HUES64 (cell line): ENCODE data around the gene PTPRA.
"Not testable (repeated sequence)": the region's sequence is repeated elsewhere in the genome, so short reads cannot be mapped to it uniquely, and the experiment has no call there.

Experiments
- H3K27ac ChIP-seq: 2 replicates; pipeline ENCODE4 v1.7.0; 2013; ENCODE audit warnings: low read depth, low read length, inconsistent platforms
- H3K27me3 ChIP-seq: 2 replicates; pipeline ENCODE4 v1.6.1; 2013; ENCODE audit warnings: mild to moderate bottlenecking, low read length; ENCODE audit not compliant: insufficient read depth
- H3K36me3 ChIP-seq: 2 replicates; pipeline ENCODE4 v1.6.1; 2013; ENCODE audit warnings: mild to moderate bottlenecking, low read length; ENCODE audit not compliant: insufficient read depth
- H3K4me1 ChIP-seq: 2 replicates; pipeline ENCODE4 v1.6.1; 2013; ENCODE audit warnings: mild to moderate bottlenecking, low read length, moderate library complexity; ENCODE audit not compliant: insufficient read depth
- H3K4me3 ChIP-seq: 2 replicates; pipeline ENCODE4 v1.5.1; 2013; ENCODE audit warnings: mild to moderate bottlenecking, low read length, moderate library complexity
- H3K9ac ChIP-seq: 2 replicates; pipeline ENCODE4 v1.6.1; 2013; ENCODE audit warnings: mild to moderate bottlenecking, low read depth, low read length
- H3K9me3 ChIP-seq: 2 replicates; pipeline ENCODE4 v1.6.1; 2013; ENCODE audit warnings: low read depth, low read length; ENCODE audit not compliant: insufficient read depth
- WGBS: fragments of 150-250, 120-280 bp; methylation state at CpG from one replicate; pipeline ENCODE4 v1.1.7; 2013; ENCODE audit warnings: missing lambda C conversion rate; 5-methylcytosine and 5-hydroxymethylcytosine counted together

Gene PTPRA

GRCh38 chr20:3070725-3071124 is 197.4 kb downstream of the PTPRA start:
- Histone ChIP-seq H3K27me3 (peaks cover 35% of the 10 kb centered on the region), H3K27ac (no peak overlapping the region), H3K36me3 (no peaks in the 10 kb centered on the region), H3K9ac (no peak overlapping the region), H3K4me1 (no peaks in the 10 kb centered on the region), H3K9me3 (peaks cover 9% of the 10 kb centered on the region), H3K4me3 (no peak overlapping the region)
- WGBS: 94% methylated on average over 4 of the region's 4 CpGs

DNA sequence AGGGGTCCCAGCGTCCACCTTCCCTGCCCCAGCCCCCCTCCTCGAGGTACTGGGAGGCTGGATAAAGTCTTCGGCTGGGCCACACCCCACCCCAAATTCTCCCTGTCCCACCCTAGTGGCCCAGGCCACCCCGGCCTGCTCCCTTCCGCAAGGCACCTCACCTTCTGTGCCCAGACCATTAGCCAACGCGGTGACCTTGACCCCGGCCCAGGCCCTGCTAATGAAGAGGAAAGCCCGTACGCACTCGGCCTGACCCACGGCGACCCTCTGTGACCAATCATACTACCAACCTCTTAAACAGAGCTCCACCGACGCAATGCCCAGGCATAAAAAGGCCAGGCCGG is 198.0 kb downstream of the PTPRA start:
- peak overlapping the region; percentile 45; the same call in 1 of the 2 replicates for H3K4me3 ChIP-seq
- H3K36me3 ChIP-seq: no peaks in the 10 kb centered on the region
- 85% methylated on average over 16 of the region's 16 CpGs for WGBS
- peaks cover 9% of the 10 kb centered on the region for H3K9me3 ChIP-seq
- H3K9ac ChIP-seq: no peak overlapping the region
- H3K27me3 ChIP-seq: peaks cover 35% of the 10 kb centered on the region
- H3K4me1 ChIP-seq: no peaks in the 10 kb centered on the region
- H3K27ac ChIP-seq: no peak overlapping the region

GRCh38 chr20:3071610-3072529 is 198.6 kb downstream of the PTPRA start, which contains the start of gene OXT:
Gene OXT, plus strand, starts transcription at chr20:3071620. Its CDS starts 36 bp downstream, at chr20:3071656.
- H3K9ac ChIP-seq: no peak within 1 kb of the TSS
- H3K4me3 ChIP-seq: peak within 1 kb of the TSS; percentile 45
- WGBS: 17% methylated on average over 95 of the region's 95 CpGs

GRCh38 chr20:3072530-3073250 is 199.4 kb downstream of the PTPRA start:
- H3K36me3 ChIP-seq: no peaks in the 10 kb centered on the region
- H3K27me3 ChIP-seq: peaks cover 35% of the 10 kb centered on the region
- no peak overlapping the region for H3K9ac ChIP-seq
- 84% methylated on average over 22 of the region's 22 CpGs for WGBS
- no peaks in the 10 kb centered on the region for H3K4me1 ChIP-seq
- H3K27ac ChIP-seq: no peak overlapping the region
- peaks cover 9% of the 10 kb centered on the region for H3K9me3 ChIP-seq
- H3K4me3 ChIP-seq: peak overlapping the region; percentile 45

More at GRCh38 chr20:3071610-3072529, 198.6 kb downstream of the PTPRA start, which contains the start of gene OXT:
- Histone ChIP-seq H3K27me3 (peaks cover 35% of the 10 kb centered on the region), H3K27ac (no peak within 1 kb of the TSS), H3K36me3 (no peaks in the 10 kb centered on the region), H3K9me3 (peaks cover 9% of the 10 kb centered on the region), H3K4me1 (no peaks in the 10 kb centered on the region)

- not testable (repeated sequence) for H3K4me3 ChIP-seq, H3K9ac ChIP-seq, H3K36me3 ChIP-seq, H3K9me3 ChIP-seq, H3K27ac ChIP-seq, H3K4me1 ChIP-seq
- H3K27me3 ChIP-seq: peaks cover 36% of the 10 kb centered on the region
- WGBS: 90% methylated on average over 8 of the region's 8 CpGs
These were observed 200.0 kb downstream of the PTPRA start for GRCh38 chr20:3073251-3073643.

- WGBS: 89% methylated on average over 6 of the region's 6 CpGs
- Histone ChIP-seq H3K27me3 (peaks cover 43% of the 10 kb centered on the region), H3K9me3 (peaks cover 9% of the 10 kb centered on the region), H3K4me3 (no peak overlapping the region), H3K4me1 (no peaks in the 10 kb centered on the region), H3K9ac (no peak overlapping the region), H3K36me3 (no peaks in the 10 kb centered on the region), H3K27ac (no peak overlapping the region)
These were observed 201.5 kb downstream of the PTPRA start for GRCh38 chr20:3074812-3075211.

GRCh38 chr20:3075315-3075714 is 202.0 kb downstream of the PTPRA start:
- not testable (repeated sequence) for H3K9ac ChIP-seq, H3K4me1 ChIP-seq, H3K27ac ChIP-seq, H3K36me3 ChIP-seq, H3K9me3 ChIP-seq, H3K4me3 ChIP-seq
- peaks cover 48% of the 10 kb centered on the region for H3K27me3 ChIP-seq
- 98% methylated on average over 5 of the region's 6 CpGs for WGBS

DNA sequence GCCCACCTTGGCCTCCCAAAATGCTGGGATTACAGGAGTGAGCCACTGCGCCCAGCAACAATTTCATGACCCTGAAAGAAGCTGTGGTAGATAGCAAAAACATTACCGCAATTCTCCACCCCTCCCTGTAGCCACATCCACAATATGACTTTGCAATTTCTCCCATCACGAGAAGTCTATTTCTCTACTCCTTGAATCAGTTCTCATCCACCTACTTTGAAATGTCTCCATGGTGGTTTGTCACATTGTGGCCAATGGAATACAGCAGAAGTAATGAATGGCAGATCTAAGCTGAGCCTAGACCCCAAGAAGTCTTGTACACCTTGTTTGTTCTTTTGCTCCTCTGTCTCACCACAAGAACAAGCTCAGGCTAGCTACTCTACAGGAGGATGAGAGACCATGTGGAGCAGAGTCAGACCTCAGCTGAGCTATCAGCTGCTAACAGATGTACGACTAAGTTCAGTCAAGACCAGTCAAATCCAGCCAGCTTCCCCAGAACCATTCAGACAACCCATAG is 204.4 kb downstream of the PTPRA start:
- no peak overlapping the region for H3K27ac ChIP-seq
- 92% methylated on average over 4 of the region's 4 CpGs for WGBS

DNA sequence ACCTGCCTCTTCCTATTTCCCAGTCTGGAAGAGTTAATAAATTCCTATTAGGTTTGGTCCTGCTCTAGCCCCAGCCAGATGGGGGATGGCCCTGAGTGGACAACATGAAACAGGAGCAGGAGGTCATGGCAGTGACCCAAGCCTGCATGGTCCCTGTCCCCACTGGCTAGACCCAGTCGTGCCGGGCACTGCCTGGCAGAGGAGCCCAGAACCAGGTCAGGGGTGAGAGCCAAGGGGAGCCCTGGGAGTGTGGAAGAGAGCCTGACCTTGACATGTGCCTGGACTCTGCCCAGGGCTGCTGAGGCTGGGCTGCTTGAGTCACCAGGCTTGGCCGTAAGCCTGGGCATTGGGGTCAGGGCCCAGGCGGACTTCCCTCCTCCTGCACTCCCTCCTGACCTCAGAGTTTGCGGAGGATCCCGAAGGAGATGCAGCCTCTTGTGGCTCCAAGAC is 207.7 kb downstream of the PTPRA start:
- Histone ChIP-seq H3K36me3 (no peaks in the 10 kb centered on the region), H3K4me3 (no peak overlapping the region), H3K9me3 (no peaks in the 10 kb centered on the region), H3K27me3 (peaks cover 57% of the 10 kb centered on the region), H3K4me1 (peaks cover 4% of the 10 kb centered on the region; the same call in 1 of the 2 replicates), H3K9ac (no peak overlapping the region), H3K27ac (no peak overlapping the region)
- 89% methylated on average over 6 of the region's 6 CpGs for WGBS

More for the DNA sequence above, 204.4 kb downstream of the PTPRA start:
- no peak overlapping the region for H3K9ac ChIP-seq
- H3K4me3 ChIP-seq: no peak overlapping the region
- no peaks in the 10 kb centered on the region for H3K36me3 ChIP-seq
- H3K27me3 ChIP-seq: peaks cover 49% of the 10 kb centered on the region
- H3K4me1 ChIP-seq: no peaks in the 10 kb centered on the region
- peaks cover 9% of the 10 kb centered on the region for H3K9me3 ChIP-seq

- Histone ChIP-seq H3K36me3 (no peaks in the 10 kb centered on the region), H3K9me3 (no peaks in the 10 kb centered on the region), H3K4me1 (peaks cover 4% of the 10 kb centered on the region; the same call in 1 of the 2 replicates), H3K9ac (no peak overlapping the region), H3K27ac (no peak overlapping the region), H3K4me3 (no peak overlapping the region), H3K27me3 (peaks cover 57% of the 10 kb centered on the region)
- WGBS: 92% methylated on average over 11 of the region's 11 CpGs
These were observed 208.4 kb downstream of the PTPRA start for GRCh38 chr20:3081641-3082040.
